GM12878 (cell line): Measurements from ENCODE around the gene HHAT. TPM values are rescaled to one million over a fixed set of nuclear protein-coding genes. Genes with fewer than 3 reads are reported as not detected.

Experiments
- ATAC-seq: fragments of 200-7000 bp; cut with Tn5 transposase; 3 replicates; pipeline ENCODE4 v1.9.1; 2020; ENCODE audit warnings: mild to moderate bottlenecking, moderate library complexity
- BruUV-seq: library from RNA; stranded (reverse); fragments of 400-500 nt; replicated peaks from 2 replicates; lab custom pipeline; 2021; lab: Mats Ljungman, UMichigan
- CTCF ChIA-PET: fragments of 300-600 bp; sonication (Branson Sonifier 250); formaldehyde crosslinking; extraction: SDS; loops from one replicate; lab custom pipeline; 2021; ENCODE audit warnings: inconsistent platforms; lab: Yijun Ruan, JAX
- POLR2A ChIA-PET: fragments of 350-600 bp; formaldehyde crosslinking; extraction: SDS; loops from one replicate; lab custom pipeline; 2021; ENCODE audit warnings: inconsistent platforms; lab: Charles Lee
- RAD21 ChIA-PET: fragments of 300-600 bp; sonication (Branson Sonifier 250); formaldehyde crosslinking; loops from one replicate; lab custom pipeline; 2023; ENCODE audit warnings: antibody characterized with exemption; ENCODE audit not compliant: unreplicated experiment; lab: Charles Lee
- SMC1A ChIA-PET: fragments of 300-600 bp; sonication (Branson Sonifier 250); formaldehyde crosslinking; loops from one replicate; lab custom pipeline; 2023; ENCODE audit not compliant: unreplicated experiment, uncharacterized antibody; lab: Charles Lee
- DNase-seq: peaks from one replicate; pipeline ENCODE4 v3.0.0-alpha.2; 2011; ENCODE audit warnings: low read depth, low spot score
- FAIRE-seq: peaks from 3 replicates; lab custom pipeline; 2011; peaks lifted over from hg19 to GRCh38; lab: Jason Lieb, UNC
- H2AFZ ChIP-seq: 2 replicates; pipeline ENCODE4 v1.6.0; 2011; ENCODE audit warnings: low read depth, low read length, control low read depth; ENCODE audit not compliant: control insufficient read depth
- H3K27ac ChIP-seq: 2 replicates; pipeline ENCODE4 v1.5.1; 2011; ENCODE audit warnings: control low read depth; ENCODE audit not compliant: control insufficient read depth, insufficient read depth
- H3K27me3 ChIP-seq, 2 experiments: replicated peaks in 1 of 2; 2 replicates each; pipeline versions ENCODE4 v1.6.0 to v1.6.1; 2011; ENCODE audit warnings: low read length in 1 of 2; ENCODE audit not compliant: control insufficient read depth in 2 of 2, insufficient read depth in 2 of 2
- H3K36me3 ChIP-seq, 2 experiments: 2 replicates each; pipeline ENCODE4 v1.5.1; 2011; ENCODE audit warnings: low read length in 1 of 2; ENCODE audit not compliant: control insufficient read depth in 2 of 2, insufficient read depth in 2 of 2
- H3K4me1 ChIP-seq: 2 replicates; pipeline ENCODE4 v1.6.1; 2011; ENCODE audit warnings: mild to moderate bottlenecking, low read length, moderate library complexity, mixed read lengths; ENCODE audit not compliant: control insufficient read depth, insufficient read depth
- H3K4me2 ChIP-seq: 2 replicates; pipeline ENCODE4 v1.6.0; 2011; ENCODE audit warnings: control low read depth; ENCODE audit not compliant: control insufficient read depth, insufficient read depth
- H3K4me3 ChIP-seq: fragments of 200-600 bp; sonication (generic); 2 replicates; pipeline ENCODE4 v1.5.1; 2016
- H3K79me2 ChIP-seq: 2 replicates; pipeline ENCODE4 v1.6.0; 2011; ENCODE audit warnings: low read length; ENCODE audit not compliant: control insufficient read depth, insufficient read depth
- H3K9ac ChIP-seq: 2 replicates; pipeline ENCODE4 v1.8.0; 2011; ENCODE audit warnings: low read length, control low read depth, mixed read lengths; ENCODE audit not compliant: control insufficient read depth, insufficient read depth
- H3K9me3 ChIP-seq: replicated peaks from 3 replicates; pipeline ENCODE4 v1.5.1; 2011; ENCODE audit warnings: mild to moderate bottlenecking, low read length; ENCODE audit not compliant: control insufficient read depth, insufficient read depth
- H4K20me1 ChIP-seq: 2 replicates; pipeline ENCODE4 v1.6.0; 2011; ENCODE audit not compliant: control insufficient read depth, insufficient read depth
- BCL11A ChIP-seq: IDR thresholded peaks from 2 replicates; pipeline ENCODE4 v1.6.1; 2011; ENCODE audit warnings: low read depth, low read length
- CHD1 ChIP-seq: IDR thresholded peaks from 2 replicates; pipeline ENCODE4 v1.6.1; 2012; ENCODE audit warnings: low read depth, low read length, improper control_type of control experiment
- EED ChIP-seq: sonication (generic); IDR thresholded peaks from 2 replicates; pipeline ENCODE4 v1.6.1; 2016; ENCODE audit warnings: antibody characterized with exemption, low read depth
- NFIC ChIP-seq: IDR thresholded peaks from 2 replicates; pipeline ENCODE4 v1.6.1; 2012; ENCODE audit warnings: low read depth, mild to moderate bottlenecking, inconsistent platforms, low read length, moderate library complexity
- SPI1 ChIP-seq: IDR thresholded peaks from 2 replicates; pipeline ENCODE4 v1.6.1; 2011; ENCODE audit warnings: low read depth, mild to moderate bottlenecking, low read length, moderate library complexity, borderline replicate concordance; ENCODE audit not compliant: insufficient read depth
- ZNF384 ChIP-seq: IDR thresholded peaks from 2 replicates; pipeline ENCODE4 v1.6.1; 2012; ENCODE audit warnings: low read depth, mild to moderate bottlenecking, low read length, improper control_type of control experiment, borderline replicate concordance
- ZNF592 ChIP-seq: fragments of 450-650 bp; IDR thresholded peaks from 2 replicates; pipeline ENCODE4 v1.6.1; 2017; ENCODE audit warnings: mild to moderate bottlenecking, moderate library complexity
- WGBS: methylation state at CpG from one replicate; pipeline ENCODE4 v1.1.6; 2016; ENCODE audit warnings: low lambda C conversion rate; ENCODE audit not compliant: insufficient replicate concordance, insufficient coverage; ENCODE audit errors: missing lambda C conversion rate; 5-methylcytosine and 5-hydroxymethylcytosine counted together
- in situ Hi-C: fragments of 300-500 bp; cut with MboI; formaldehyde crosslinking; loops from 9 replicates; pipeline ENCODE4 v1.14.3; 2018; ENCODE audit warnings: mixed read lengths
- intact Hi-C: fragments of 100-400 bp; cut with micrococcal nuclease; formaldehyde crosslinking; loops from one replicate; pipeline ENCODE4 v1.14.2; 2022; ENCODE audit not compliant: unreplicated experiment
- polyA plus RNA-seq, 11 experiments: library from polyadenylated mRNA; depleted of rRNA in 4 of 11; unstranded in 6 of 11; stranded (reverse) in 5 of 11; fragments of >200 nt; fragmentation: Nextera tagmentation in 4 of 11; fragmentation: Illumina TruSeq in 1 of 11; extraction: Ambion mirVana in 4 of 11; extraction: Trizol in 1 of 11; gene quantifications; 1 replicate in 1 of 11; 2 replicates in 10 of 11; pipeline versions ENCODE4 v1.2.1 to v1.2.3, GENCODE V29; 2011 to 2016; ENCODE audit warnings: inconsistent platforms in 2 of 11, missing spikeins in 2 of 11, low read depth in 1 of 11
- total RNA-seq, 4 experiments: library from RNA; depleted of rRNA in 3 of 4; stranded (reverse); fragments of >200 nt in 3 of 4; fragmentation: Illumina TruSeq in 1 of 4; extraction: Trizol in 1 of 4; gene quantifications; 2 replicates each; pipeline versions ENCODE4 v1.2.1 to v1.2.3, GENCODE V29; 2013 to 2021

The HHAT gene
- total and polyA plus RNA-seq, 10 of the 15 experiments (the other 5 are each of a cell fraction or from before 2014, with no cell fraction given), result 1.2 to 37.6 (median 2.6) TPM

GRCh38 chr1:210335001-210335400 lies 6.3 kb downstream of the HHAT start:
- no peaks in the 10 kb centered on the region for H4K20me1 ChIP-seq
- ChIA-PET POLR2A (interaction anchor here (0.6 to 1.2 kb wide), 3 partner anchors 10 to 1136 kb away, joined by 3 read pairs; no protein-coding TSS in a partner anchor), CTCF (interaction anchor here (0.6 to 7.0 kb wide), 5 partner anchors 9 to 67 kb away, joined by 3 to 43 read pairs (median 5); no protein-coding TSS in a partner anchor), SMC1A (interaction anchor here (0.7 to 11.8 kb wide), 5 partner anchors 8 to 68 kb away, joined by 3 to 199 read pairs (median 29); no protein-coding TSS in a partner anchor), RAD21 (interaction anchor here (0.8 to 7.8 kb wide), 3 partner anchors 15 to 66 kb away, joined by 3 to 69 read pairs (median 25); no protein-coding TSS in a partner anchor)
- no peaks in the 10 kb centered on the region for H3K27me3 ChIP-seq
- WGBS, result 92% methylated on average over 2 of the region's 2 CpGs
- H3K4me3 ChIP-seq, result no peak overlapping the region
- no peak overlapping the region for H3K9ac ChIP-seq
- peaks cover 17% of the 10 kb centered on the region for H3K4me1 ChIP-seq
- no peaks in the 10 kb centered on the region for H3K36me3 ChIP-seq
- H3K9me3 ChIP-seq, result no peaks in the 10 kb centered on the region
- TF ChIP-seq SPI1 (no peak), CHD1 (no peak), NFIC (no peak)
- intact Hi-C loops, result loop anchor here (10.0 kb wide), 1 partner anchor 580 kb away; the partner anchor contains the start of gene TRAF3IP3
- no peak overlapping the region for H3K27ac ChIP-seq
- FAIRE-seq, result no peak
- no peak for DNase-seq
- no TSS peak for BruUV-seq
- H3K4me2 ChIP-seq, result no peak overlapping the region
- no peaks in the 10 kb centered on the region for H3K79me2 ChIP-seq
- no peak overlapping the region for H2AFZ ChIP-seq
- in situ Hi-C loops, result no loop called here
- ATAC-seq, result no peak

- DNase-seq (no peak), FAIRE-seq (no peak), ATAC-seq (no peak)
- ChIA-PET RAD21 (interaction anchor here (1.0 kb wide), 1 partner anchor 25 kb away, joined by 3 read pairs; no protein-coding TSS in a partner anchor), SMC1A (interaction anchor here (0.7 to 7.1 kb wide), 6 partner anchors 9 to 243 kb away, joined by 3 to 44 read pairs (median 4); no protein-coding TSS in a partner anchor), POLR2A (interaction anchor here (0.6 to 1.4 kb wide), 2 partner anchors 25 to 58 kb away, joined by 4 to 6 read pairs; no protein-coding TSS in a partner anchor), CTCF (interaction anchor here (0.7 to 1.5 kb wide), 2 partner anchors 68 to 476 kb away, joined by 3 read pairs; no protein-coding TSS in a partner anchor)
- no peaks in the 10 kb centered on the region for H4K20me1 ChIP-seq
- H3K4me1 ChIP-seq, result peaks cover 23% of the 10 kb centered on the region
- no peak overlapping the region for H2AFZ ChIP-seq
- 98% methylated on average over 2 of the region's 2 CpGs for WGBS
- no peaks in the 10 kb centered on the region for H3K79me2 ChIP-seq
- H3K9ac ChIP-seq, result no peak overlapping the region
- no peaks in the 10 kb centered on the region for H3K27me3 ChIP-seq
- TF ChIP-seq BCL11A, result no peak
- no peak for TF ChIP-seq ZNF592
- TF ChIP-seq ZNF384, result 0 out of 2 replicates have a peak, but pooled peaks have one; percentile 1
- TF ChIP-seq EED, result no peak
- no peak overlapping the region for H3K4me3 ChIP-seq
- no TSS peak for BruUV-seq
- H3K9me3 ChIP-seq, result no peaks in the 10 kb centered on the region
- H3K27ac ChIP-seq, result no peak overlapping the region
- no peak overlapping the region for H3K4me2 ChIP-seq
- in situ Hi-C loops (no loop called here), intact Hi-C loops (loop anchor here (10.0 kb wide), 1 partner anchor 582 kb away; the partner anchor contains the start of gene TRAF3IP3)
- no peaks in the 10 kb centered on the region for H3K36me3 ChIP-seq
These were observed 7.7 kb downstream of the HHAT start for GRCh38 chr1:210336362-210336761.
